GM18870 (cell line): Measurements from ENCODE around the gene PTGDR.

Experiments used
- ATAC-seq: cut with Tn5 transposase; IDR thresholded peaks from one replicate; pipeline ENCODE4 v1.9.1; 2021; ENCODE audit warnings: moderate library complexity; ENCODE audit not compliant: unreplicated experiment

PTGDR gene

GRCh38 chr14:52263190-52263589, 4.3 kb upstream of the PTGDR start:
- no peak for ATAC-seq

- no peak for ATAC-seq
Observed at GRCh38 chr14:52265253-52265652, 2.2 kb upstream of the PTGDR start.

- no peak for ATAC-seq
Observed at GRCh38 chr14:52266179-52266578, 1.3 kb upstream of the PTGDR start.

GRCh38 chr14:52266782-52267181, 716 bp upstream of the PTGDR start:
- ATAC-seq = no peak

- ATAC-seq = no peak
Observed at GRCh38 chr14:52268279-52269061, 972 bp downstream of the PTGDR start.

- ATAC-seq = no peak
Observed at GRCh38 chr14:52269100-52269499, 1.6 kb downstream of the PTGDR start.

- ATAC-seq = no peak
Observed at GRCh38 chr14:52269982-52270381, 2.5 kb downstream of the PTGDR start.

GRCh38 chr14:52271538-52271937, 4.0 kb downstream of the PTGDR start:
- no peak for ATAC-seq

- ATAC-seq = no peak
Observed at GRCh38 chr14:52272375-52272774, 4.9 kb downstream of the PTGDR start.

- no peak for ATAC-seq
Observed at GRCh38 chr14:52275372-52275771, 7.9 kb downstream of the PTGDR start.

- no peak for ATAC-seq
Observed at GRCh38 chr14:52277552-52277951, 10.1 kb downstream of the PTGDR start.

GRCh38 chr14:52279408-52279807, 11.9 kb downstream of the PTGDR start:
- no peak for ATAC-seq

- no peak for ATAC-seq
Observed at GRCh38 chr14:52283099-52283498, 15.6 kb downstream of the PTGDR start.

GRCh38 chr14:52286661-52287649, 19.5 kb downstream of the PTGDR start:
- no peak for ATAC-seq

- no peak for ATAC-seq
Observed at GRCh38 chr14:52296378-52296777, 28.9 kb downstream of the PTGDR start.

- no peak for ATAC-seq
Observed at GRCh38 chr14:52298795-52299194, 31.3 kb downstream of the PTGDR start.

- no peak for ATAC-seq
Observed at GRCh38 chr14:52299692-52300278, 32.3 kb downstream of the PTGDR start.

GRCh38 chr14:52303236-52303635, 35.7 kb downstream of the PTGDR start:
- ATAC-seq = no peak

- ATAC-seq = no peak
Observed at GRCh38 chr14:52304248-52304904, 36.9 kb downstream of the PTGDR start.

- no peak for ATAC-seq
Observed at GRCh38 chr14:52305014-52305413, 37.5 kb downstream of the PTGDR start.

- ATAC-seq = no peak
Observed at GRCh38 chr14:52307376-52307775, 39.9 kb downstream of the PTGDR start.
